Measurements from ENCODE around the gene E2F3.

E2F3 gene

GRCh38 chr6:20401205-20402091 is at the start of gene E2F3:
TSS of gene E2F3 (plus strand) at chr6:20401879. CDS start at chr6:20402233, 354 bp downstream.
- peak; percentile 100 for DNase-seq (ENCODE audit: low spot score)

- no peak for DNase-seq (ENCODE audit: low spot score)
Observed at GRCh38 chr6:20352346-20352745, 49.3 kb upstream of the E2F3 start.

GRCh38 chr6:20353134-20353533 is 48.5 kb upstream of the E2F3 start:
- DNase-seq (ENCODE audit: low spot score) = no peak

- no peak for DNase-seq (ENCODE audit: low spot score)
Observed at GRCh38 chr6:20354366-20354765, 47.3 kb upstream of the E2F3 start.

- DNase-seq (ENCODE audit: low spot score) = no peak
Observed at GRCh38 chr6:20360471-20361119, 41.1 kb upstream of the E2F3 start.

GRCh38 chr6:20362623-20363022 is 39.1 kb upstream of the E2F3 start:
- DNase-seq (ENCODE audit: low spot score) = no peak

GRCh38 chr6:20364327-20364726 is 37.4 kb upstream of the E2F3 start:
- DNase-seq (ENCODE audit: low spot score) = no peak

GRCh38 chr6:20365456-20365855 is 36.2 kb upstream of the E2F3 start:
- no peak for DNase-seq (ENCODE audit: low spot score)

GRCh38 chr6:20366082-20366830 is 35.4 kb upstream of the E2F3 start:
- DNase-seq (ENCODE audit: low spot score) = no peak

GRCh38 chr6:20367743-20368485 is 33.8 kb upstream of the E2F3 start:
- DNase-seq (ENCODE audit: low spot score) = no peak

- no peak for DNase-seq (ENCODE audit: low spot score)
Observed at GRCh38 chr6:20370393-20370792, 31.3 kb upstream of the E2F3 start.

GRCh38 chr6:20370801-20371200 is 30.9 kb upstream of the E2F3 start:
- no peak for DNase-seq (ENCODE audit: low spot score)

- DNase-seq (ENCODE audit: low spot score) = no peak
Observed at GRCh38 chr6:20375436-20375835, 26.2 kb upstream of the E2F3 start.

GRCh38 chr6:20377623-20378265 is 23.9 kb upstream of the E2F3 start:
- peak; percentile 63 for DNase-seq (ENCODE audit: low spot score)

- DNase-seq (ENCODE audit: low spot score) = peak; percentile 12
Observed at GRCh38 chr6:20379231-20379630, 22.4 kb upstream of the E2F3 start.

- no peak for DNase-seq (ENCODE audit: low spot score)
Observed at GRCh38 chr6:20386218-20386617, 15.5 kb upstream of the E2F3 start.

- DNase-seq (ENCODE audit: low spot score) = no peak
Observed at GRCh38 chr6:20389066-20389465, 12.6 kb upstream of the E2F3 start.

GRCh38 chr6:20393297-20393696 is 8.4 kb upstream of the E2F3 start:
- DNase-seq (ENCODE audit: low spot score) = no peak

GRCh38 chr6:20399518-20399917 is 2.2 kb upstream of the E2F3 start:
- no peak for DNase-seq (ENCODE audit: low spot score)

- DNase-seq (ENCODE audit: low spot score) = peak; percentile 40
Observed at GRCh38 chr6:20400456-20401204, 1.0 kb upstream of the E2F3 start.

- DNase-seq (ENCODE audit: low spot score) = no peak
Observed at GRCh38 chr6:20402092-20402341, 338 bp downstream of the E2F3 start.

Measured in hepatic stellate cell (primary cell).